GM23248 (cell line): ENCODE data around the gene PROK1. TPM values are rescaled to one million over a fixed set of nuclear protein-coding genes. Genes with fewer than 3 reads are reported as not detected.
"Not testable (repeated sequence)": the region's sequence is repeated elsewhere in the genome, so short reads cannot be mapped to it uniquely, and the experiment has no call there.

Source experiments
- DNase-seq: peaks from one replicate; pipeline ENCODE4 v3.0.0-alpha.2; 2015
- H2AFZ ChIP-seq: fragments of 200-600 bp; sonication (generic); 2 replicates; pipeline ENCODE4 v1.6.1; 2016; ENCODE audit warnings: antibody characterized with exemption
- H3F3A ChIP-seq: fragments of 200-600 bp; sonication (generic); 2 replicates; pipeline ENCODE4 v1.6.1; 2016; ENCODE audit warnings: mild to moderate bottlenecking, antibody characterized with exemption, mixed run types; ENCODE audit not compliant: insufficient read depth
- H3K27ac ChIP-seq: fragments of 200-600 bp; sonication (generic); 2 replicates; pipeline ENCODE4 v1.5.1; 2016; ENCODE audit warnings: mild to moderate bottlenecking
- H3K27me3 ChIP-seq: fragments of 200-600 bp; sonication (generic); replicated peaks from 2 replicates; pipeline ENCODE4 v1.6.1; 2016; ENCODE audit warnings: mild to moderate bottlenecking; ENCODE audit not compliant: insufficient read depth
- H3K36me3 ChIP-seq: fragments of 200-600 bp; sonication (generic); 2 replicates; pipeline ENCODE4 v1.6.1; 2016; ENCODE audit warnings: low read depth, mild to moderate bottlenecking
- H3K4me1 ChIP-seq: fragments of 200-600 bp; sonication (generic); 2 replicates; pipeline ENCODE4 v1.6.1; 2016; ENCODE audit warnings: mild to moderate bottlenecking; ENCODE audit not compliant: insufficient read depth
- H3K4me2 ChIP-seq: fragments of 200-600 bp; sonication (generic); one replicate; pipeline ENCODE4 v1.6.1; 2016; ENCODE audit warnings: mild to moderate bottlenecking; ENCODE audit not compliant: unreplicated experiment
- H3K4me3 ChIP-seq: fragments of 200-600 bp; sonication (generic); 2 replicates; pipeline ENCODE4 v1.5.1; 2016; ENCODE audit warnings: mild to moderate bottlenecking
- H3K79me2 ChIP-seq: fragments of 200-600 bp; sonication (generic); 2 replicates; pipeline ENCODE4 v1.6.1; 2016; ENCODE audit warnings: mild to moderate bottlenecking; ENCODE audit not compliant: insufficient read depth
- H3K9ac ChIP-seq: fragments of 200-600 bp; sonication (generic); 2 replicates; pipeline ENCODE4 v1.6.1; 2016; ENCODE audit warnings: mild to moderate bottlenecking
- H3K9me2 ChIP-seq: fragments of 200-600 bp; sonication (generic); 2 replicates; pipeline ENCODE4 v1.6.1; 2016; ENCODE audit warnings: mixed run types, mild to moderate bottlenecking, moderate library complexity; ENCODE audit not compliant: insufficient read depth
- H3K9me3 ChIP-seq: fragments of 200-600 bp; sonication (generic); one replicate; pipeline ENCODE4 v1.6.1; 2017; ENCODE audit warnings: low read depth
- H4K20me1 ChIP-seq: fragments of 200-600 bp; sonication (generic); 2 replicates; pipeline ENCODE4 v1.6.0; 2016; ENCODE audit not compliant: insufficient read depth
- EZH2 ChIP-seq: fragments of 200-600 bp; sonication (generic); IDR thresholded peaks from 2 replicates; pipeline ENCODE4 v1.6.1; 2018; ENCODE audit warnings: antibody characterized with exemption, mild to moderate bottlenecking; ENCODE audit not compliant: insufficient read depth, poor library complexity, severe bottlenecking
- EZH2phosphoT487 ChIP-seq: fragments of 200-600 bp; sonication (generic); IDR thresholded peaks from 2 replicates; pipeline ENCODE4 v1.6.1; 2018; ENCODE audit warnings: antibody characterized with exemption, moderate library complexity, mild to moderate bottlenecking, low read depth; ENCODE audit not compliant: insufficient read depth
- WGBS, 2 experiments: methylation state at CpG; one replicate each; pipeline ENCODE4 v1.1.6; 2015 to 2017; ENCODE audit warnings: low lambda C conversion rate in 2 of 2, low coverage in 1 of 2; ENCODE audit errors: missing lambda C conversion rate in 2 of 2; 5-methylcytosine and 5-hydroxymethylcytosine counted together
- in situ Hi-C: fragments of 300-500 bp; cut with MboI; formaldehyde crosslinking; loops from 2 replicates; pipeline ENCODE4 v1.15.0; 2020
- polyA plus RNA-seq: library from polyadenylated mRNA; unstranded; fragments of >200 nt; fragmentation: Nextera tagmentation; extraction: Ambion mirVana; gene quantifications from 2 replicates; pipeline ENCODE4 v1.2.1, GENCODE V29; 2016
- total RNA-seq: library from RNA; depleted of rRNA; stranded (reverse); fragments of >200 nt; shearing (Covaris generic); gene quantifications from 2 replicates; pipeline ENCODE4 v1.2.3, GENCODE V29; 2014; rRNA removed

The PROK1 gene, protein sequence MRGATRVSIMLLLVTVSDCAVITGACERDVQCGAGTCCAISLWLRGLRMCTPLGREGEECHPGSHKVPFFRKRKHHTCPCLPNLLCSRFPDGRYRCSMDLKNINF
- total RNA-seq, result not detected in 2 replicates
- polyA plus RNA-seq, result not detected in 2 replicates

- H3K27me3 ChIP-seq, result peaks cover 64% of the 10 kb centered on the region
- H3K27ac ChIP-seq, result no peak within 1 kb of the TSS
- H3K36me3 ChIP-seq, result no peaks in the 10 kb centered on the region
- 77% methylated on average over 8 of the region's 8 CpGs for WGBS, 2 experiments
- H3K4me2 ChIP-seq, result no peak within 1 kb of the TSS
- TF ChIP-seq EZH2 (no peak), EZH2phosphoT487 (no peak)
- no peak for DNase-seq
- no peak within 1 kb of the TSS for H3K4me3 ChIP-seq
- no peaks in the 10 kb centered on the region for H3K79me2 ChIP-seq
- H3K9me2 ChIP-seq, result no peaks in the 10 kb centered on the region
- no peaks in the 10 kb centered on the region for H3K4me1 ChIP-seq
- no peaks in the 10 kb centered on the region for H4K20me1 ChIP-seq
- H3K9me3 ChIP-seq, result no peaks in the 10 kb centered on the region
- H3F3A ChIP-seq, result no peaks in the 10 kb centered on the region
- no peak within 1 kb of the TSS for H3K9ac ChIP-seq
- in situ Hi-C loops, result no loop called here
- H2AFZ ChIP-seq, result no peak within 1 kb of the TSS
Observed at GRCh38 chr1:110450929-110451328, at the start of gene PROK1. TSS of gene PROK1 (plus strand) at chr1:110451149. CDS start at chr1:110451217, 68 bp downstream.

DNA sequence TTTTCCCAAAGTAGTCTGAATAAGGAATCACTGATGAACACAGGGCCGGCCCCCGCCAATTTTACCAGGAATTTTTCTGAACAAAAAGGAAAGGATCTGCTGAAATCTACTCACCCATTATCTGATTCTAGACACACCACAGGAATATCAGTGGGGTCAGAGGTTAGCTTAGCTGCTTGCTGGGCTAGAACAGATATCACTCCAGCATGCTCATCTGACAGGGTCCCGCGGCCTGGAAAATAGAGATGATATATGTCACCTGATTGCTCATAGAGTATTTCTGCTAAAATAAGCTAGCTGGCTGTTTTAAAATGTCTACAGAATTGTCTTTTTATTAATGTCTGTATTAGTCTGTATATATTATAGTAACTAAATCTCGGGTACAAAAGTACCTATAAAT is 47.1 kb upstream of the PROK1 start:
- H3K9ac ChIP-seq, result no peak overlapping the region
- H3K4me2 ChIP-seq, result no peak overlapping the region
- no peak overlapping the region for H2AFZ ChIP-seq
- H3K36me3 ChIP-seq, result peaks cover 45% of the 10 kb centered on the region
- no peaks in the 10 kb centered on the region for H3K9me3 ChIP-seq
- in situ Hi-C loops, result no loop called here
- H3K27ac ChIP-seq, result no peak overlapping the region
- H3K4me3 ChIP-seq, result no peak overlapping the region
- DNase-seq, result no peak
- peaks cover 54% of the 10 kb centered on the region for H3K79me2 ChIP-seq
- H3K4me1 ChIP-seq, result peaks cover 12% of the 10 kb centered on the region
- TF ChIP-seq EZH2 (no peak), EZH2phosphoT487 (no peak)
- H3F3A ChIP-seq, result peaks cover 15% of the 10 kb centered on the region; the same call in 1 of the 2 replicates
- H4K20me1 ChIP-seq, result no peaks in the 10 kb centered on the region
- no peaks in the 10 kb centered on the region for H3K9me2 ChIP-seq
- WGBS, 2 experiments, result 99 to 100% methylated on average over 5 of the region's 5 CpGs
- H3K27me3 ChIP-seq, result no peaks in the 10 kb centered on the region

DNA sequence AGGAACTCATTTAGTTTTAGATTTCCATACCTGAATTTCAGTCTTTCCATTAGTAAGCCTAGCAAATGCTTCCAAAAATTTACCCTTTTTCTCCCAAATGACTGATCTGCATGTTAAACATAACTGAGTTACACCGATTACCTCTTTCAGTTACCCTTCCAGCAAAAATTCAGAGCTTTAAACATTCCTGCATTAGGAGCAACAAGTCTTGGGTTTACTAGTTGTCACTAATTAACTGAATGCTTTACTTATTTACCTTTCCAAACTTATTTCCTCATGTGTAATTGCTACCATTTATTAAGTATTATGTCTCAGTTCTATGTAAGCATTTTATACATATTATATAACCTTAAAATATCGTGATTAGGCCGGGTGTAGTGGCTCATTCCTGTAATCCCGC is 46.5 kb upstream of the PROK1 start:
- peaks cover 12% of the 10 kb centered on the region for H3K4me1 ChIP-seq
- H3K9me3 ChIP-seq, result no peaks in the 10 kb centered on the region
- no peak for TF ChIP-seq EZH2
- no peak for TF ChIP-seq EZH2phosphoT487
- H3K27ac ChIP-seq, result no peak overlapping the region
- no peak for DNase-seq
- H3K79me2 ChIP-seq, result peaks cover 54% of the 10 kb centered on the region
- in situ Hi-C loops, result no loop called here
- H3K9me2 ChIP-seq, result no peaks in the 10 kb centered on the region
- no peak overlapping the region for H3K9ac ChIP-seq
- H4K20me1 ChIP-seq, result no peaks in the 10 kb centered on the region
- no peaks in the 10 kb centered on the region for H3K27me3 ChIP-seq
- H3K4me2 ChIP-seq, result no peak overlapping the region
- H3K4me3 ChIP-seq, result no peak overlapping the region
- peaks cover 45% of the 10 kb centered on the region for H3K36me3 ChIP-seq
- WGBS, 2 experiments, result 93 to 98% methylated on average over 4 of the region's 4 CpGs
- no peak overlapping the region for H2AFZ ChIP-seq
- peaks cover 15% of the 10 kb centered on the region; the same call in 1 of the 2 replicates for H3F3A ChIP-seq

GRCh38 chr1:110406407-110406806 is 44.5 kb upstream of the PROK1 start:
- DNase-seq, H4K20me1 ChIP-seq, H3F3A ChIP-seq, H3K27me3 ChIP-seq, H3K9me3 ChIP-seq, H3K27ac ChIP-seq, H3K9me2 ChIP-seq: not testable (repeated sequence)
- H3K4me1 ChIP-seq, result peaks cover 12% of the 10 kb centered on the region
- H3K36me3 ChIP-seq, result peaks cover 33% of the 10 kb centered on the region
- H2AFZ ChIP-seq, result peak overlapping the region; percentile 100; the same call in 1 of the 2 replicates
- peak overlapping the region; percentile 100 for H3K4me2 ChIP-seq
- in situ Hi-C loops, result loop anchor here (5.0 kb wide), 1 partner anchor 51 kb away; no protein-coding TSS in a partner anchor
- peak overlapping the region; percentile 96 for H3K9ac ChIP-seq
- peaks cover 51% of the 10 kb centered on the region for H3K79me2 ChIP-seq
- H3K4me3 ChIP-seq, result peak overlapping the region; percentile 99
- whole genome bisulfite sequencing, 2 experiments, result 71 to 73% methylated on average over 15 of the region's 15 CpGs
